ENCODE data around the gene CCR2. TPM values are rescaled to one million over a fixed set of nuclear protein-coding genes. Genes with fewer than 3 reads are reported as not detected.

Gene CCR2
- total RNA-seq, 1 donor from 2014 or later: not detected

DNA sequence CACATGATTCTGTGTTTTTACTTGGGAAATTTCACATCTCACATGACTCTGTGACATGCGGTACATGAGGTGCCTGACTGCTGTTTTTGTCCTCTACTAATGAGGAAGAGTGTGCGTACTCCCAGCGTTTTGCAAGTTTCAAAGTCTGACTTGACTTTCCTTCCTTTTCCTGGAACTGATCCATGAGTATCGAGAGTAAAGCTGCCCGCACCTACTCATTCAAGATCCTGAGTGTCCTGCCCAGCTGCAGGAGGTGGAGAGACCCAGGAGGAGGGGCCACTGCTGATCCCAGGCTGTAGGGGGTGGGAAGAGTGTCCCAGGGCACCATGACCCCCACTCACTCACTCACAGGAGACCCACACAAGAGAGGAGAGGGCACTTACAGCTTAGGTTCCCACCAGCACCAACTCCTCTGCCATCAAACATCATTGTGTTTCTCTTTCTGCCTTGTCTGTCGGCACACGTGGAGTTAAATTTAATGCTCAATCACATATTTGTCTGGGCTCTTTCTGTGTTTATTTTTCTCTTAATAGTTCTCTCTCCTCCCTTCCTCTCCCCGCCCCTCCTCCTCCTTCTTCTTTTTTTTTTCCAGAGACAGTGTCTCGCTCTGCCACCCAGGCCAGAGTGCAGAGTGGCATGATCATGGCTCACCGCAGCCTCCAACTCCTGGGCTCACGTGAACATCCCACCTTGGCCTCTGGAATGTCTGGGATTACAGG, 51.5 kb downstream of the CCR2 start:
- TF ChIP-seq CTCF (IDR thresholded peaks at IDR 0.05; ENCODE audit: unreplicated experiment): no peak
- Mint-ChIP-seq H3K36me3 (ENCODE audit: insufficient read depth) (no peaks in the 10 kb centered on the region), H3K4me3 (ENCODE audit: low read depth) (no peak overlapping the region)

DNA sequence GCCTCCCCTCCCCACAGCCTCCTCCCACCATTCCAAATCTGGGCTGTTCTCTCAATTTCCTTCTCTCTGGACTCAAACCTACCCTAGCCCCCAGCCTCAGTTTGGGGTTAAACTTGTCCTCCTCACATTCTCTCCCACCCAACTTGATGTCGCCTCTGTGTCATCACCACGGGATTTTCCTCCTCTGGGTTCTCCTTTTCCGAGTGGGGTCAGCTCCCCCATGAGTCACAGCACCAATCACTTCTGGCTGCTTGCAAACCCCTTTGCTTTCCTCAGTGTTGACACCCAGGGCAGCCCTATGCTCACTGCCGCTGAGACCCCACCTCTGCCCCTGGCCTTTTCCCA, 52.5 kb downstream of the CCR2 start:
- Mint-ChIP-seq H3K9me3 (ENCODE audit: low read depth) (no peaks in the 10 kb centered on the region), H3K27ac (no peak overlapping the region), H3K4me3 (ENCODE audit: low read depth) (no peak overlapping the region), H3K4me1 (ENCODE audit: low read depth) (peaks cover 15% of the 10 kb centered on the region), H3K27me3 (peaks cover 15% of the 10 kb centered on the region), H3K36me3 (ENCODE audit: insufficient read depth) (no peaks in the 10 kb centered on the region)
- no peak for TF ChIP-seq CTCF (IDR thresholded peaks at IDR 0.05; ENCODE audit: unreplicated experiment)
- DNase-seq (ENCODE audit: low spot score, unreplicated experiment): no peak

More for the DNA sequence above, 51.5 kb downstream of the CCR2 start:
- Mint-ChIP-seq H3K27ac (no peak overlapping the region), H3K27me3 (peaks cover 11% of the 10 kb centered on the region), H3K4me1 (ENCODE audit: low read depth) (peaks cover 15% of the 10 kb centered on the region), H3K9me3 (ENCODE audit: low read depth) (no peaks in the 10 kb centered on the region)
- no peak for DNase-seq (ENCODE audit: low spot score, unreplicated experiment)

DNA sequence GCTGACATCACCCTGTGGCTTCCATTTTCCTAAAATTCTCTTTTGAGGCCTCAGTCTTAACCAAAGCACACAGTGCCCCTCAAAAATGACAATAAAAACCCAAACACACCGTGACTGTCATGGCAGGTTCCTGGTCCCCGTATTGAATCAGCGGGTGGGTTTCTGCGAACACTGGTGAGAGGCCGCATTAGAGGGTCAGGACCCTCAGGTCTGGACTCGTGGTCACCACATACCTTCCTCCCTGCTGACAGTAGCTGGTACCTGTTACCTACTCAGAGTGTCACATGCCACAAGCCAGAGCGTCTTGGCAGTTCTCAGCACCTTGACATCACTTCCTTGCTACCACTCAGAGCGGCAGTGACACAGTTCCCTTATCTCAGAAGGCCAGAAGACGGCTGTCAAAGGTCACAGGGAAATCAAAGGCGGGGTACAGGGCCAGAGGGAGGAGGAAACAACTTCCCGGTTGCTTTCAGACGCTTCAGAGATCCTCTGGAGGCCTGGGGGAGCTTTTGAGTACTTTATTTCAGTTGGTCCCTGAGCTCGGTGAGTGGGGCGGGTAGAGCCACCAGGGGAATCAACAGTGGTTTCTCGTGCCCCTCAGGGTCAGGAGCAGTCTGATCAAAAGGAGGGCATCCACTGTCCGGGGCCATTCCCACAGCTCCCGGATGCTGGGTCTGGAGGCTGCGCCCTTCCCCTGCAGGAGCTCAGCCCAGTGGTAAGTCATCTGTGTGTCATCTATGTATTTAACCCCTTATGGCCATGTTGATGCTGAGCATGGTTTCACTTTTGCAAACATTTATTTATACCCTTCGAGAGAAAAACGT, 53.1 kb downstream of the CCR2 start, which contains the start of the genes CCR5AS and CCRL2:
TSS of gene CCR5AS (minus strand) at position 279 of the 824 bp plus-strand sequence.
TSS of gene CCRL2 (plus strand) at position 472 of the 824 bp plus-strand sequence. CDS start 821 bp downstream, outside the sequence.
- no peak within 1 kb of the TSS for H3K27ac Mint-ChIP-seq
- no peaks in the 10 kb centered on the region for H3K36me3 Mint-ChIP-seq (ENCODE audit: insufficient read depth)
- no peak for TF ChIP-seq CTCF (IDR thresholded peaks at IDR 0.05; ENCODE audit: unreplicated experiment)
- DNase-seq (ENCODE audit: low spot score, unreplicated experiment): no peak
- peaks cover 15% of the 10 kb centered on the region for H3K4me1 Mint-ChIP-seq (ENCODE audit: low read depth)
- H3K9me3 Mint-ChIP-seq (ENCODE audit: low read depth): no peaks in the 10 kb centered on the region
- no peak within 1 kb of the TSS for H3K4me3 Mint-ChIP-seq (ENCODE audit: low read depth)
- H3K27me3 Mint-ChIP-seq: peaks cover 15% of the 10 kb centered on the region

- Mint-ChIP-seq H3K27me3 (peaks cover 15% of the 10 kb centered on the region), H3K9me3 (ENCODE audit: low read depth) (no peaks in the 10 kb centered on the region), H3K36me3 (ENCODE audit: insufficient read depth) (no peaks in the 10 kb centered on the region), H3K27ac (no peak overlapping the region), H3K4me1 (ENCODE audit: low read depth) (peaks cover 15% of the 10 kb centered on the region), H3K4me3 (ENCODE audit: low read depth) (no peak overlapping the region)
- DNase-seq (ENCODE audit: low spot score, unreplicated experiment): no peak
- TF ChIP-seq CTCF (IDR thresholded peaks at IDR 0.05; ENCODE audit: unreplicated experiment): no peak
These were observed 54.1 kb downstream of the CCR2 start for GRCh38 chr3:46407970-46408369.

DNA sequence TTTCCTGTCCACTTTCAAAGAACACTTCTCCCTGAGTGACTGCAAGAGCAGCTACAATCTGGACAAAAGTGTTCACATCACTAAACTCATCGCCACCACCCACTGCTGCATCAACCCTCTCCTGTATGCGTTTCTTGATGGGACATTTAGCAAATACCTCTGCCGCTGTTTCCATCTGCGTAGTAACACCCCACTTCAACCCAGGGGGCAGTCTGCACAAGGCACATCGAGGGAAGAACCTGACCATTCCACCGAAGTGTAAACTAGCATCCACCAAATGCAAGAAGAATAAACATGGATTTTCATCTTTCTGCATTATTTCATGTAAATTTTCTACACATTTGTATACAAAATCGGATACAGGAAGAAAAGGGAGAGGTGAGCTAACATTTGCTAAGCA, 54.9 kb downstream of the CCR2 start:
- no peak for DNase-seq (ENCODE audit: low spot score, unreplicated experiment)
- TF ChIP-seq CTCF (IDR thresholded peaks at IDR 0.05; ENCODE audit: unreplicated experiment): no peak
- Mint-ChIP-seq H3K36me3 (ENCODE audit: insufficient read depth) (no peaks in the 10 kb centered on the region), H3K27me3 (peaks cover 12% of the 10 kb centered on the region), H3K27ac (no peak overlapping the region), H3K4me1 (ENCODE audit: low read depth) (peaks cover 15% of the 10 kb centered on the region), H3K4me3 (ENCODE audit: low read depth) (no peak overlapping the region), H3K9me3 (ENCODE audit: low read depth) (no peaks in the 10 kb centered on the region)

Measured in progenitor cell of endocrine pancreas (in vitro differentiated cells).